ENCODE data around the gene BCO1.

BCO1 gene

GRCh38 chr16:81279392-81279791 is 40.9 kb downstream of the BCO1 start:
- Mint-ChIP-seq H3K4me3 (no peak overlapping the region), H3K27me3 (no peaks in the 10 kb centered on the region), H3K36me3 (no peaks in the 10 kb centered on the region), H3K4me1 (no peaks in the 10 kb centered on the region), H3K27ac (no peak overlapping the region), H3K9me3 (no peaks in the 10 kb centered on the region)

GRCh38 chr16:81280393-81280792 is 41.9 kb downstream of the BCO1 start:
- no peaks in the 10 kb centered on the region for H3K4me1 Mint-ChIP-seq
- H3K4me3 Mint-ChIP-seq = no peak overlapping the region
- H3K9me3 Mint-ChIP-seq = no peaks in the 10 kb centered on the region
- H3K36me3 Mint-ChIP-seq = no peaks in the 10 kb centered on the region
- H3K27ac Mint-ChIP-seq = no peak overlapping the region
- no peaks in the 10 kb centered on the region for H3K27me3 Mint-ChIP-seq

GRCh38 chr16:81283044-81283443 is 44.6 kb downstream of the BCO1 start:
- H3K36me3 Mint-ChIP-seq = no peaks in the 10 kb centered on the region
- no peak overlapping the region for H3K27ac Mint-ChIP-seq
- no peaks in the 10 kb centered on the region for H3K9me3 Mint-ChIP-seq
- H3K27me3 Mint-ChIP-seq = no peaks in the 10 kb centered on the region
- no peaks in the 10 kb centered on the region for H3K4me1 Mint-ChIP-seq
- H3K4me3 Mint-ChIP-seq = no peak overlapping the region

- Mint-ChIP-seq H3K27ac (no peak overlapping the region), H3K4me1 (no peaks in the 10 kb centered on the region), H3K27me3 (no peaks in the 10 kb centered on the region), H3K9me3 (no peaks in the 10 kb centered on the region), H3K36me3 (no peaks in the 10 kb centered on the region), H3K4me3 (no peak overlapping the region)
Measured at GRCh38 chr16:81284995-81285600, 46.6 kb downstream of the BCO1 start.

- no peaks in the 10 kb centered on the region for H3K4me1 Mint-ChIP-seq
- no peak overlapping the region for H3K4me3 Mint-ChIP-seq
- no peaks in the 10 kb centered on the region for H3K36me3 Mint-ChIP-seq
- no peaks in the 10 kb centered on the region for H3K9me3 Mint-ChIP-seq
- peaks cover 2% of the 10 kb centered on the region for H3K27me3 Mint-ChIP-seq
- no peak overlapping the region for H3K27ac Mint-ChIP-seq
Measured at GRCh38 chr16:81286190-81286589, 47.7 kb downstream of the BCO1 start.

GRCh38 chr16:81291117-81291516 is 52.6 kb downstream of the BCO1 start:
- Mint-ChIP-seq H3K4me3 (no peak overlapping the region), H3K4me1 (no peaks in the 10 kb centered on the region), H3K36me3 (no peaks in the 10 kb centered on the region), H3K27me3 (peaks cover 13% of the 10 kb centered on the region), H3K27ac (no peak overlapping the region), H3K9me3 (no peaks in the 10 kb centered on the region)

- Mint-ChIP-seq H3K4me1 (no peaks in the 10 kb centered on the region), H3K27me3 (peaks cover 13% of the 10 kb centered on the region), H3K4me3 (no peak overlapping the region), H3K9me3 (no peaks in the 10 kb centered on the region), H3K27ac (no peak overlapping the region), H3K36me3 (no peaks in the 10 kb centered on the region)
Measured at GRCh38 chr16:81292936-81293335, 54.4 kb downstream of the BCO1 start.

- Mint-ChIP-seq H3K4me1 (no peaks in the 10 kb centered on the region), H3K36me3 (no peaks in the 10 kb centered on the region), H3K9me3 (no peaks in the 10 kb centered on the region), H3K27me3 (peaks cover 13% of the 10 kb centered on the region), H3K27ac (no peak overlapping the region), H3K4me3 (no peak overlapping the region)
Measured at GRCh38 chr16:81293909-81294802, 55.7 kb downstream of the BCO1 start.

GRCh38 chr16:81296631-81297030 is 58.1 kb downstream of the BCO1 start:
- H3K27ac Mint-ChIP-seq = no peak overlapping the region
- no peaks in the 10 kb centered on the region for H3K4me1 Mint-ChIP-seq
- H3K36me3 Mint-ChIP-seq = no peaks in the 10 kb centered on the region
- no peak overlapping the region for H3K4me3 Mint-ChIP-seq
- no peaks in the 10 kb centered on the region for H3K9me3 Mint-ChIP-seq
- peaks cover 11% of the 10 kb centered on the region for H3K27me3 Mint-ChIP-seq

- Mint-ChIP-seq H3K4me3 (no peak overlapping the region), H3K9me3 (no peaks in the 10 kb centered on the region), H3K27me3 (no peaks in the 10 kb centered on the region), H3K27ac (no peak overlapping the region), H3K4me1 (peaks cover 50% of the 10 kb centered on the region), H3K36me3 (peaks cover 7% of the 10 kb centered on the region)
Measured at GRCh38 chr16:81307770-81308169, 69.3 kb downstream of the BCO1 start.

GRCh38 chr16:81310045-81310644 is 71.7 kb downstream of the BCO1 start:
- Mint-ChIP-seq H3K27ac (peak overlapping the region; percentile 91), H3K36me3 (peaks cover 7% of the 10 kb centered on the region), H3K9me3 (no peaks in the 10 kb centered on the region), H3K27me3 (no peaks in the 10 kb centered on the region), H3K4me1 (peaks cover 70% of the 10 kb centered on the region), H3K4me3 (peak overlapping the region; percentile 47)

- H3K27ac Mint-ChIP-seq = peak overlapping the region; percentile 70
- H3K27me3 Mint-ChIP-seq = no peaks in the 10 kb centered on the region
- H3K4me3 Mint-ChIP-seq = no peak overlapping the region
- H3K9me3 Mint-ChIP-seq = no peaks in the 10 kb centered on the region
- H3K36me3 Mint-ChIP-seq = peaks cover 4% of the 10 kb centered on the region
- H3K4me1 Mint-ChIP-seq = peaks cover 77% of the 10 kb centered on the region
Measured at GRCh38 chr16:81311762-81312161, 73.3 kb downstream of the BCO1 start.

- Mint-ChIP-seq H3K4me1 (peaks cover 75% of the 10 kb centered on the region), H3K9me3 (no peaks in the 10 kb centered on the region), H3K27me3 (no peaks in the 10 kb centered on the region), H3K36me3 (no peaks in the 10 kb centered on the region), H3K27ac (peak overlapping the region; percentile 96), H3K4me3 (peak overlapping the region; percentile 96)
Measured at GRCh38 chr16:81313701-81314602, 75.5 kb downstream of the BCO1 start.

- Mint-ChIP-seq H3K4me1 (peaks cover 75% of the 10 kb centered on the region), H3K27me3 (no peaks in the 10 kb centered on the region), H3K9me3 (no peaks in the 10 kb centered on the region), H3K27ac (peak within 1 kb of the TSS; percentile 96), H3K4me3 (peak within 1 kb of the TSS; percentile 96), H3K36me3 (no peaks in the 10 kb centered on the region)
Measured at GRCh38 chr16:81314603-81315270, 76.2 kb downstream of the BCO1 start, which contains the start of gene GAN. GAN (plus strand) TSS chr16:81314962; CDS start chr16:81315114, 152 bp downstream.
